ENCODE data around the gene NCR3LG1.

GRCh38 chr11:17378655-17379054, 27.1 kb downstream of the NCR3LG1 start:
- TF ChIP-seq CTCF (IDR thresholded peaks at IDR 0.05; ENCODE audit: low read depth, low read length, poor library complexity, severe bottlenecking) (no peak), EZH2phosphoT487 (IDR thresholded peaks at IDR 0.05; ENCODE audit: borderline replicate concordance, low read length) (no peak)
